GM13976 (cell line): ENCODE data around the gene VENTX.

Experiments used
- DNase-seq: peaks from one replicate; pipeline ENCODE4 v3.0.0; 2012; ENCODE audit warnings: low spot score
- in situ Hi-C: fragments of 300-500 bp; cut with MboI; formaldehyde crosslinking; loops from one replicate; pipeline ENCODE4 v1.12.0; 2022; ENCODE audit warnings: low sequenced_read_pairs, mixed read lengths, inconsistent platforms; ENCODE audit not compliant: unreplicated experiment
- TF ChIP-seq, protein P1 (sequence below): IDR thresholded peaks from 2 replicates; pipeline ENCODE4 v1.5.1; 2012; ENCODE audit warnings: borderline replicate concordance, mild to moderate bottlenecking; ENCODE audit not compliant: insufficient read depth; ENCODE audit errors: extremely low read depth, missing control alignments, control extremely low read depth

VENTX gene

DNA sequence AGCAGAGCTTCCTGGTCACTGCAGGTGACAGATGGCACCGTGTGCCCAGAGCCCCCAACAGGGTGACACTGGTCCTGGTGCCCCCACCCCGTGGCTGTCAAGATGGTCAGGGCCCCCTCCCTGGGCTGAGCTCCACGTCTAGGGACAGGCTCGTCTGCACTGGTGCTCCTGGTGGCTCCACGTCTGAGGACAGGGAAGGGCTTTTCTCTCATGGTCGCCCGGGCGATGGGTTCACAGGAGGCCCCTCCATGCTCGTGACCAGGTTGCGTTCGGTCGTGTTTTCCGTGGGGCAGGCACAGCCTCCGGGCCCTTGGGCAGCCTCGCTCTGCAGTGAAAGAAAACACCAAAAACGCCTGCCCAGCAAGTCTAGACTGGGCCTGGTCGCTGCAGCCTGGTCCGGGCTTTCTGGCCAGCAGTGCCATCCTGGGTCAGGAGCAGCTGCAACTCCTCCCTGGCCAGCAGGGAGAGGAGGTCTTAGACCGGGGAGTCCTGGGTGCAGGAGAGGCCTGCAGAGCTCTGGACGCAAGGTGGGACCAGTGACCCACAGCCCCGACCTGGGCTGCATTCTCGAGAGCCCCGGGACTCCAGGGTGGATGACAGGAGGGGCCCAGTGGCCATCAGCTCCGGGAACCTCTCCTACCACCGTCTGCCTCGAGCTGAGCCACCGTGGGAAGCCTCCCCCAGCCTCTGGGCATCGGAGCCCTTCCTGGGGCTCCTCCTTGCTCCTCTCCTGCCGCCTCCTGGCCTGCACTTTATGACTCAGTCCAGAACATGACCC is 35.5 kb upstream of the VENTX start:
- TF ChIP-seq, protein P1, sequence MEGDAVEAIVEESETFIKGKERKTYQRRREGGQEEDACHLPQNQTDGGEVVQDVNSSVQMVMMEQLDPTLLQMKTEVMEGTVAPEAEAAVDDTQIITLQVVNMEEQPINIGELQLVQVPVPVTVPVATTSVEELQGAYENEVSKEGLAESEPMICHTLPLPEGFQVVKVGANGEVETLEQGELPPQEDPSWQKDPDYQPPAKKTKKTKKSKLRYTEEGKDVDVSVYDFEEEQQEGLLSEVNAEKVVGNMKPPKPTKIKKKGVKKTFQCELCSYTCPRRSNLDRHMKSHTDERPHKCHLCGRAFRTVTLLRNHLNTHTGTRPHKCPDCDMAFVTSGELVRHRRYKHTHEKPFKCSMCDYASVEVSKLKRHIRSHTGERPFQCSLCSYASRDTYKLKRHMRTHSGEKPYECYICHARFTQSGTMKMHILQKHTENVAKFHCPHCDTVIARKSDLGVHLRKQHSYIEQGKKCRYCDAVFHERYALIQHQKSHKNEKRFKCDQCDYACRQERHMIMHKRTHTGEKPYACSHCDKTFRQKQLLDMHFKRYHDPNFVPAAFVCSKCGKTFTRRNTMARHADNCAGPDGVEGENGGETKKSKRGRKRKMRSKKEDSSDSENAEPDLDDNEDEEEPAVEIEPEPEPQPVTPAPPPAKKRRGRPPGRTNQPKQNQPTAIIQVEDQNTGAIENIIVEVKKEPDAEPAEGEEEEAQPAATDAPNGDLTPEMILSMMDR, result no peak
- in situ Hi-C loops, result no loop called here
- no peak for DNase-seq

DNA sequence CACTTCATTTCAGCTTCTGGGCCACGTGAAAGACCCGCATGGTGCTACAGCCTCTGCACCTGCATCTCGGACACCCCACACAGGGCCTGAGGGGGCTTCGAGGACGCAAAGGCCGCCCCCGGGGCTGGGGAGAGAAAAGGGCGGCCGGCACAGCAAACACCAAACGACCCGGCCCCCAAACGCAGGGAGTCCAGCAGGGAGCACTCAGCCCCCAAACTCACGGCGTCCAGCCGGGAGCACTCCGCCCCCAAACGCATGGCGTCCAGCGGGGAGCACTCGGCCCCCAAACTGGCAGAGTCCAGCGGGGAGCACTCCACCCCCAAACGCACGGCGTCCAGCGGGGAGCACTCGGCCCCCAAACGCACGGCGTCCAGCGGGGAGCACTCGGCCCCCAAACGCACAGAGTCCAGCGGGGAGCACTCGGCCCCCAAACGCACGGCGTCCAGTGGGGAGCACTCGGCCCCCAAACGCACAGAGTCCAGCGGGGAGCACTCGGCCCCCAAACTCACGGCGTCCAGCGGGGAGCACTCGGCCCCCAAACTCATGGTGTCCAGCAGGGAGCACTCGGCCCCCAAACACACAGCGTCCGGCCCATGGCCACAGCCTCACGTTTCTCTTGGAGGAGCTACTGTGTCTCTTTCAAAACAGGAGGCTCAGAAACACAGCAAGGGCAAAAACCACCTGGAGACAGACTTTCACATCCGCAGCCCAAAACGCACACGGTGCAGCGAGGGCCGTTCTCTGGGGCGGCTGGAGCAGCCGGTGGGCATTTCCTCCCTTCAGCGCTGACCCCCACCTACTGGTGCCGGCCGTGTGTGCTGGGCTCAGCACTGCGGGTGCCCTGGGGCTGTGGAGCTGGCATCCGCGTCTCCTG is 34.6 kb upstream of the VENTX start:
- TF ChIP-seq, protein P1, result no peak
- in situ Hi-C loops, result no loop called here

DNA sequence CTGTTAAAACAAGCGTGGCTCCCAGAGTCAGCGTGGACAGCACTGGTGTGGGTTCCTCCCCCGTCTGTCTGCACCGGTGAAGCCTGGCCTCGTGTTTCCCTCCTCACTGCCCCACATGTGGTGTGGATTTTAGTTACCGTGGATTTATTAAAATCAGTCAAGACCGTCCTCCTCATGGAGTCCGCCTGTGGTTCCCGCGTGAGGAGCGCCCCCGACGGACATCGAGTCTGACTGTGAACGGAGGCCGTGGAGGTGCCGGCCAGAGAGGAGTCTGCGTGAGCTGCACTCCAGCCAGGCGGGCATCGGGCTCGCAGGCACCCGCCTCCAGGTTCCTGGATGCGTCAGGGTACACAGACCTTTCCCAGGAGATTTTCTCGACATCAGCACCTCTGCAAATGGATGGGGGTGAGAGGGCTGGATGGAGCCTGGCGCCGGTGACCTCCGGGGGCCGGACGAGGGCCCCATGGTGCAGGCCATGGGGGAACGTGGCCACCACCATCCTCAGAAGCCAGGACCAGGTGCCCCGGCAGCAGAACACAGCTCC is 33.9 kb upstream of the VENTX start:
- in situ Hi-C loops, result no loop called here
- TF ChIP-seq, protein P1, result no peak
- no peak for DNase-seq

More for the DNA sequence above, 34.6 kb upstream of the VENTX start:
- no peak for DNase-seq

DNA sequence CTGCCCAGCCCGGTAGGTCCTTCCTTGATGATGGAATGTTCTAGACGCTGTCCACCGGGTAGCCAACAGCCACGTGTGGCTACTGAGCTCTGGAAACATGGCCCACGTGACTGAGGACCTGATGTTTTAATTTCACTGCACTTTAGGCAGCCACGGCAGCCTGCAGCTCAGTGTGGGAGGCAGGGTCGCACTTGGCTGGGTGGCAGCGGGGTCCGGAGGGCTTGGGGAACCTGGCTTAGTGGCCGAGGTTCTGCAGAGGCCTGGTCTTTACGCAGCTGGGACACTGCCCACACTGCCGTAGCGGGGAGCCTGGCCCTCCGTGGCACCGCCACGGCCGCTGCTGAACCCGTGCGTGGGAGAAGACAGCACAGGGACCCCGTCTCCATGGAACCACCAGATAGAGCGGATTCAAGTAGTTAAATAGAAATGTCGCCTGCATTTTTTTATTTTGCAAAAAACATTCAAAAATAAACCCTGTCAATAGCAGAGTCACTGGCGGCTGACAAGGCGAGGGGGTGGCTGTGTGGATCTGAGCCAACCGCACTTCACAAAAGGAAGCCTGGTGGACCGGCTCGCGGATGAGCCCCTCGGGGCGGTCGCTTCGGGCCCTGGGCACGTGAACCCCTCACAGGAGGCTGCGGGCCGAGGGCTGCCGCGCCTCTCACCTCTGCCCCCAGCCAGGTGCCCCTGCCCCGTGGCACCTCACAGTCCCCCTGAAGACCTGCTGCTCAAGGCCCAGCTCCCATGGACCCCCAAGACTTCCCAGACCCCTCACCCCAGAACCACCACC is 33.2 kb upstream of the VENTX start:
- no peak for DNase-seq
- TF ChIP-seq, protein P1, result no peak
- in situ Hi-C loops, result no loop called here

DNA sequence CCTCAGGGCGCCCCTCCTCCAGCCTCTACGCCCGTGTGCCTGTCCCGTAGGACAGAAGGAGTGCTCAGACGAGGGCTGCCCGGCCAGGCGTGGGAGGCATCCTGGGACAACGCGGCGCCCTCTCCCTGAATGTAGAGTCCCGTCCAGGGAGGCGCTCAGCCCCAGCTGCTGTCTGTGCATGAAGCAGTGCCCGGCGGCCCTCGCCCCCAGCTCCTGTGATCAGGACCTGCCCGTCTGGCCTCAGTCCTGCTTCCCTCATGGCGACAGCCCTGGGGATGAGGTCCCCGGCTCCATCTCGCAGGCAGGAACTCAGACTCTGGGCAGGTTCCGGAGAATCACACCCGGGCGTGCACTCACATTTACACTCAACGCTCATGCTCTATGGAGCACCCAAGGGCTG is 32.5 kb upstream of the VENTX start:
- in situ Hi-C loops, result no loop called here
- TF ChIP-seq, protein P1, result no peak
- DNase-seq, result no peak
